Measurements from ENCODE around the gene LIPG.

Gene LIPG

GRCh38 chr18:49616618-49617328 is 54.9 kb downstream of the LIPG start:
- no peak for DNase-seq (ENCODE audit: low spot score)
- no peak for TF ChIP-seq CTCF (IDR thresholded peaks at IDR 0.05; ENCODE audit: borderline replicate concordance, control extremely low read depth, extremely low read depth, insufficient read depth, missing control alignments)
- in situ Hi-C loops (cut with MboI; ENCODE audit: low sequenced_read_pairs, unreplicated experiment) = no loop called here

- in situ Hi-C loops (cut with MboI; ENCODE audit: low sequenced_read_pairs, unreplicated experiment) = no loop called here
- no peak for TF ChIP-seq CTCF (IDR thresholded peaks at IDR 0.05; ENCODE audit: borderline replicate concordance, control extremely low read depth, extremely low read depth, insufficient read depth, missing control alignments)
- no peak for DNase-seq (ENCODE audit: low spot score)
Observed at GRCh38 chr18:49617329-49617695, 55.5 kb downstream of the LIPG start.

GRCh38 chr18:49617865-49618264 is 56.0 kb downstream of the LIPG start:
- DNase-seq (ENCODE audit: low spot score) = no peak
- in situ Hi-C loops (cut with MboI; ENCODE audit: low sequenced_read_pairs, unreplicated experiment) = no loop called here

GRCh38 chr18:49618742-49619681 is 57.2 kb downstream of the LIPG start:
- in situ Hi-C loops (cut with MboI; ENCODE audit: low sequenced_read_pairs, unreplicated experiment) = no loop called here
- DNase-seq (ENCODE audit: low spot score) = no peak
- TF ChIP-seq CTCF (IDR thresholded peaks at IDR 0.05; ENCODE audit: borderline replicate concordance, control extremely low read depth, extremely low read depth, insufficient read depth, missing control alignments) = no peak

More at GRCh38 chr18:49617865-49618264, 56.0 kb downstream of the LIPG start:
- TF ChIP-seq CTCF (IDR thresholded peaks at IDR 0.05; ENCODE audit: borderline replicate concordance, control extremely low read depth, extremely low read depth, insufficient read depth, missing control alignments) = no peak

GRCh38 chr18:49619801-49620200 is 57.9 kb downstream of the LIPG start:
- TF ChIP-seq CTCF (IDR thresholded peaks at IDR 0.05; ENCODE audit: borderline replicate concordance, control extremely low read depth, extremely low read depth, insufficient read depth, missing control alignments) = no peak
- no peak for DNase-seq (ENCODE audit: low spot score)
- in situ Hi-C loops (cut with MboI; ENCODE audit: low sequenced_read_pairs, unreplicated experiment) = no loop called here

GRCh38 chr18:49621301-49621700 is 59.4 kb downstream of the LIPG start:
- in situ Hi-C loops (cut with MboI; ENCODE audit: low sequenced_read_pairs, unreplicated experiment) = no loop called here
- no peak for TF ChIP-seq CTCF (IDR thresholded peaks at IDR 0.05; ENCODE audit: borderline replicate concordance, control extremely low read depth, extremely low read depth, insufficient read depth, missing control alignments)
- DNase-seq (ENCODE audit: low spot score) = no peak
